Ammon's horn (tissue), 1 donor: ENCODE results near the gene PLEKHA6.

Experiments
- DNase-seq: peaks from one replicate; pipeline ENCODE4 v3.0.0-alpha.2; 2016; ENCODE audit warnings: low spot score

Gene PLEKHA6

DNA sequence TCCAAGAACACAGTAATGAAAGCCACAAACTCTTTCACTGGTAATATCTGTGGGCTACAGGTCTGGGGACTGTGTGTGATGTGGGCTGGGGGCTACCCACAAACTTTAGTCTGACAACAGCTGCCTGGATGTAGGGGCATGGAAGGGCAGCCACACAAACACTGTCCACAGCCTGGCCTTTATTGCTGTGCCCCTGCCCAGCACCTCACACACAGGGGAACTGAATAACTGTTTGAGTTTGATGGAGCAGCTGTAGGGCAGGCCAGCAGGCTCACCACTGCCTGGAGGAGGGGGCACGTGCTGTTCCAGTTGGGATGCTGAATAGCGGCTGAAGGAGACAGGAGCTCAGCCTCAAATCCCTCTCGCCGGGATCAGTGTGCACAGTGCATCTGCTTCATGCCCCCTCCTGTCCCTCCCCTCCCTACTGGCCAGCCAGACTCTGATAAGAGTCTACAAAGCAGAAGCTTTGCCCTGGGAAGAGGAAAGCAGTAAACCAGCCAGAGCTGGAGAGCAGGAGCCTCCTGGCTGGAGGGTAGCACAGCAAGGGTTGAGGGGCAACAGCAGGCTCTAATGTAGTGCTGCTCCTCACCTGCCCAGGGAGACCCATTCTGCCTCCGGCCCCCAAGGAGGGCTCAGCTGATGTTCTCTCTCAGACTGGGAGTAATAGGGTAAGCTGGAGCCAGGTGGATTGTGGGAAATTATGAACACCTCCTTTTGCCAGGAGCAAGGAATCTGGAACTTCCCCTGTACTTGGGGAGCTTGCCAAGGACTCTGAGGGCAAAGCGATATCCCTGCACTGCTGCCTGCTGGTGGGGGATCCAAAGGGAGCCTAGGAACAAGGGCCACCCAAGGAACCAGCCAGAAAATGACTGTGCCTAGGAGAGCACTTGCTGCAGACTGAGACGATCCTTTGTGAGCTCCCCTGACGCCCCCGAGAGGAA is 75.7 kb downstream of the PLEKHA6 start:
- no peak for DNase-seq

DNA sequence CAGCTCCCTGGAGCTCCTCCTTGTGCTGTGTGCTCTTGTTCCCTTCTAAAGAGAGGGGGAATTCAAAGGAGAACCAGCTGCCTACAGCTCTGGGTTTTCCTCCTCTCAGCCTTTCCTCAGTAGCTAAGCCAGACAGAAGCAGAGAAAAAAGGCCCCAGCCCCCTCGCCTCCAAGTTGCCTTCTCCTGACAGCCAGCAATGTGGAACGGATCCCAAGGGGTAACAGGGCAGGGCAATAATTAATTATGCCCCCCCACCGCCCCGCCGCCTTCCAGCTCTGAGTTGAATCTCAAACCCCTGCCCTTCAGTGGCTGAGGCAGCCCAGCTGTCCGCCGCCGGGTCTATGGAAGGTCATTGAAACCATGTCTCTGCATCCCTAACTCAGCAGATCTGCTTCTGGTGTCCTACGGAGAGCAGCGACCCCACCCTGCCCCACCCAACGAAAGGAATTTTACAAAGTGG is 76.9 kb downstream of the PLEKHA6 start:
- peak; percentile 45 for DNase-seq

DNA sequence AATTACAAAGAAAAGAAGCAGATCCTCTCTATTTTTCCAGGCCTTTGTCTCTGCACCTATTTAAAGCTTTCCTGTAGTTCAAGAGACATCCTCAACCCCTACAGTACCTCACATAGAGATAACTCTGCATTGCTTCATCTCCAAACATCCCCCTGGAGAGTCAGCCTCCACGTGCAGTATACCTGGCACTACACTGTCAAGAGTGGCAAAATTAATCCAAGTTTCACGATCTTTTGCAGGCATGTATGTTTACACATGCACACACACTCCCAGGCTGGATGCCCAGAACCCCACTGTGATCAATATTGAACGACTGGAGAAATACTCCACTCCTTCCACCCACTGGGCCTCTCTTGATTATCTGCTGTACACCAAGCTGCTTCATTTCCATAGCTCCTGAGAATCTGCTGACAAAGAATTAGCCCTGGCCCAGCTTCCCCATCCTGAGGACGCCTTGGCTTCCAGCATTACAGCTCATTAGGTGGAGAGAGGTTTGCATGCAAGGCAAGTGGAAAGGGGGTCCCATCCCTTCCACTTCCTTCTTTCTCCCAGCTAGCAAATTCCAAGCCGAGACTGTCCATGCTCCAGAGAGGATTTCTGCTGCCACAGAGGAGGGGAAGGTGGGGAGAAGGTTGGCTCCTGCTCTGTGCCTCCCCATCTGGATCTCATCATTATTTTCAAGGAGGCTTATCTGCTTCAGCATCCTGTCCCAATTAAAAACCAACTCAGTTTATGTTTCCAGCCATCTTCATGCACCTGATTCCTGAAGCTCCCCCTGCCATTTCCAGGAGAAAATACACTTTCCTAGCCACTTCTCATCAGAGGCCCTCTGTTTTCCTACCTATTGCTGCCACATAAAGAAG is 79.4 kb downstream of the PLEKHA6 start:
- DNase-seq, result no peak

DNA sequence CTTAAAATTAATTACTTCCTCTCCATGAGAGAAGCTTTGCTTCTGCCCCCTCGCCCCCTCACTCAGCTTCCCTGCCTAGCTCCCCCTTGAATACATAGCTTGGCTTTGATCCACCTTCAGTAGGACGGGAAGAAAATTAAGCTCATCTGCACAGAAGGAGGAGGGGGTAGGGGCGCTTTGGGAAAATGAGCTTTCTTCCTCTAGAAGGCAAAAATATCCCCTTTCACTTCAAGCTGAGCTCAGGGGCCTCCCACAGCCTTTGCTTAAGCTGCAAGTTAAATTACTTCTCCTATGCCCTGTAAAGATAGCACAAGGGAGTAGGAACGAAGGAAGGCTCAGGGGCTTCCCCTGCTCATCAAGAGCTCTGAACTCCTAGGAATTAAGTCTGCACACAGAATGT is 80.8 kb downstream of the PLEKHA6 start:
- no peak for DNase-seq

DNA sequence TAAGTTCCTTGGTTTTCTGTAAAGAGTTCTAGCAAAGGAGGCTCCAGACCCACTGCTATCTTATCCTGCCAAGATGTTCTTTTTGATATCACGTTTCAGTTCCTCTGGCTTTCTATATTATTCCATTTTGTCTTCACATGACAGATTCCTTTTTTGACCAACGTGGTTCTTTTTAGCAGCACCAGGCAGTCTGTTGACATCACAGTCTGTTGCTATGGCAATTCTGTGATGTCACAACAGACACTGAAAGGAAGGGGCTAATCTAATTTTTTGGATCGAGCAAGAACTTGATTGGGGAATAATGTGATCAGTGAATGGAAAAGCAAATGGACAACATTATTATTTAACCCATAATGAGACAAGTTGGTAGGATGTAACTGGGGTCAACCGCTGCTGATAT is 81.5 kb downstream of the PLEKHA6 start:
- no peak for DNase-seq

DNA sequence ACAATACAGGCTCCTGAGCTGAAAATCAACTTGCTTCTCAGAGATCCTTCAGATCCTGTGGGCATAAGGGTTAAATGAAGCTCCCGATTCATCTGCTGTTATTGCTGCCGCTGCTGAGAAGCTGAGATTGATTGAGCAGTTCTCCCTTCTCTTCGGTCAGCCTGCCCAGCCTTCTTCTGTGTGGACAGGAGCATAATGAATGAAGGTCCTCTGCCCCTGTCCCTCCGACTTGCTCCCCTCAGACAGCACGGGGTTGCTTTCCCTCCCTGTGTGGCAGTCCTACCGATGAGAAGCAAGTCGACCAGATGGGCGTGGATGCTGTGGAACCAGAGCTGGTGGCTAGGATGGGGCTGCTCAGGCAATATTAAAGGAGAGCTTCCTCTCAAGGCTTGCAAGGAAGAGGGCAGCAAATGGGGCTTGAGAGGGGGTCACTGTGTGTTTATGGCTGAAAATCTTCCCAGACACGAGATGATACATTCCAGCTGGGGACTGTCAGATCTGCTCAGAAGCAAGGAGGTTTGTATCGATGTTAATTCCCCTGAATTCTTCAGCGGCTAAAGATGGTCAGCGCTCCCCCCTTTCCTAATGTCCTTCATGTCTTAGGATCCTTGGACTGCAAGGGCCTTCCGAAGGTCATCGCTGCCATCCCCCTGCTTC is 82.0 kb downstream of the PLEKHA6 start:
- no peak for DNase-seq

DNA sequence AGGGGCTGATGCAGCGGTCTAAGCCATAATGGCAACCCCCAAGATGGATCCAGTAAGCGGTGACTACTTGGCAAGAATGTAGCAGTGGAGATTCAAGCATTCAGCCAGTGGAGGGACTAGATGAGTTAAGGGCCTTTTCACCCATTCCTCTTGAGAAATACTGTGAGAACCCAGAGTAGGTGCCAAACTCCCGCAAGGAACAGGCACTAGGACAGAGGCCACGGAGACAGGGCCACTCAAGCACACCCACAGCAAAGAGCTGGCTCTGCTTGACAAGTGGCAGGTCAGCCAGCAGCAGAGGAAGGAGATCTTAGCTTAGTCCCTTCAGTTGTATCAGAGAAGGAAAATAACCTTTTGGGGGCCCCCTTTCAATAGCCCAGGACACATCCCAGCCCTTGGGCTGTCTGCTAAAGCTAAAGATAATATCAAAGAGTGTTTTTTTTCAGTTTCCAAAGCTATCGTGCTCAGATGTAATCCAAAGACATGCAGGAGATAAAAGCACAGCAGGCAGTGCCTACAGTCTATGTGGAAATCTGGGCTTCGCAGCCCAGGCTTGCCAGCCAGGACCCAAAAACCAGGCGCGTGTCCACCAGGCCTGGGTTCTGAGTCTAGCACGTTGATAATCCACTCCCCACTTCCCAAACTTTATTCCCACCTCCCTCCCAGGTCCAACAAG is 83.9 kb downstream of the PLEKHA6 start:
- no peak for DNase-seq

DNA sequence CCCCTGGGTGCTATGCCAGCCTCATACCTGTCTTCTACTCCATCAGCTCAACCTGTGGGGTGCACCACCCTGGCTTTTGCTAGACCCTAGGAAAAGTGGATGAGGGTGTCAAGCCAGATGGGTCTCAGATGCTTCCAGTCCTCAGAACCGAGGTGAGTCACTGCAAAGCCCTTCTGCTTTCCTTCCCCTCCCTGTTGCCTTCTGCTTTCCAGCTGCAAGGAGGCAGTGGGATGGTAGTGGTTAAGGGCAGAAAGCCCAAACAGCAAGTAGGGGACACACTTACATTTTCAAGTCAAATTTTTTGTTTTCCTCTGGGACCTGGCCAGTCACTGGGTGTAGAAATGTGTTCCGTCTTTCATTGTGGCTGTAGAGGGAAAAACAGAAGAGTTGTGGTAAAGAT is 85.3 kb downstream of the PLEKHA6 start:
- no peak for DNase-seq

DNA sequence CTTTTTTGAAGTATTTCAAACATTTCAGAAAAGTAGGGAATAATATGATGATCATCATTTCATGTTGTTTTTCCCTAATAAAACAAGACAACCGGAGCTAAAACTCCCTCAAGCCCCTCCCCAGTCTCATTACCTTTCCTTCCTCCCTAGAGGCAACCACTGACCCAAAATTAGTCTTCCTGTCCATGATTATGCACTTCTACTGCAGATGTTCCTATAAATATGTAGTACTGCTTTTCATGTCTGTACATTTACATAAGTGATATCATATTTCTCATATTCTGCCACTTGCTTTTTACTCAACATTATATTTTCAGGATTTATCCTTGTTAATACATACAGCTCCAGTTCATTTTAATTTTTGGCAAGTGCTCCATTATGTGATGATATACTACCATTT is 87.2 kb downstream of the PLEKHA6 start:
- no peak for DNase-seq

DNA sequence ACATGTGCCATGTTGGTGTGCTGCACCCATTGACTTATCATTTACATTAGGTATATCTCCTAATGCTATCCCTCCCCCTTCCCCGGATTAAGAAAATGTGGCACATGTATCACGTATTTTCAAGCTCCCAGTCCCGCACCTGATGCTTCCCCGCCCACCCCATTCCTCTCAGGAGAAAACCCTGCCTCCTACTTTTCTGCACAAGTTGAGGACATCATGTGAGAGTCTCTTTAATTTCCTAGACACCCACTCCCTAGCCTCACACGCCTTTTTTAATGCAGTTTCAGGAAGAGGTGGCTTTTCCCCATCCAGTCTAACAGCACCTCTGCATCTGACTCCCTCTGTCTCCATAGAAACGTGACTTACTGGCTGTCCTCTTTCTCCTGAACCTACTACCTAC is 87.8 kb downstream of the PLEKHA6 start:
- DNase-seq, result no peak

DNA sequence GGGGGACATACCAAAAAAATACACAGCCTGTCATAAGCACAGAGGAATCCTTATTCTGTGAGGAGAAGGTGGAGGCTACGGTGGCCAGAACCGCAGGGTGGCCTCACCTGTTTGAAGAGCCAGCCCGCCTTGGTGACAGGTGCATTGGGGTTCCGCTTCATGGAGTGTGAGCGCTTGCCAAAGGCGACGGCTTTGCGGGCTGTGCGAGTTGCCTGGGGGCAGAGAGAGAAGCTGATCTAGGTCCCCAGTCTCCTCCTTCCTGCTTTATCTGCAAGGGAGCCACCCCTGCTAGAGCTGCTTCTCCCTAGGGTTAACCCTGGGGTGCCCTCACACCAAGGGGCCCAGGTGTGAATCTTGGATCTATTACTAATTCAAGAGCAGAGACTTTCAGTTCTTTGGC is 91.6 kb downstream of the PLEKHA6 start:
- no peak for DNase-seq

DNA sequence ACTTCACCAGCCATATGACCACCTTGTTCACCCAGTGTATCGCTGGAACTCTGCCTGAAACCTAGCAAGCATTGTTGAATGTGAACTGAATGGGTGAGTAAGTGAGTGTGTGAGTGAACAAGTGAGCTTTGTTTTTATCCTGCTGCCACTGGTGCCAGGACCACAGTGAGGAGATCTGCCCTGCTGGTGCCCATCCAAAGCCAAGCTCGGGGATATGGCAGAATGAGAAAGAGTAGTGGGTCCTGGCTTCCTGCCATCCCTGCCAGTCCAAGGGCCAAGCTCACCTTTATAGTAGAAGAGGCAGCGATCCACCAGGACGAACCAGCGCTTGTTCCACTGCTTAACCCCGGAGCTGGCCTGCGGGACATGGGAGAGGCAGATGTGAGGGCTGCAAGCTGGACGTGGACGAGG is 92.5 kb downstream of the PLEKHA6 start:
- peak; percentile 90 for DNase-seq

DNA sequence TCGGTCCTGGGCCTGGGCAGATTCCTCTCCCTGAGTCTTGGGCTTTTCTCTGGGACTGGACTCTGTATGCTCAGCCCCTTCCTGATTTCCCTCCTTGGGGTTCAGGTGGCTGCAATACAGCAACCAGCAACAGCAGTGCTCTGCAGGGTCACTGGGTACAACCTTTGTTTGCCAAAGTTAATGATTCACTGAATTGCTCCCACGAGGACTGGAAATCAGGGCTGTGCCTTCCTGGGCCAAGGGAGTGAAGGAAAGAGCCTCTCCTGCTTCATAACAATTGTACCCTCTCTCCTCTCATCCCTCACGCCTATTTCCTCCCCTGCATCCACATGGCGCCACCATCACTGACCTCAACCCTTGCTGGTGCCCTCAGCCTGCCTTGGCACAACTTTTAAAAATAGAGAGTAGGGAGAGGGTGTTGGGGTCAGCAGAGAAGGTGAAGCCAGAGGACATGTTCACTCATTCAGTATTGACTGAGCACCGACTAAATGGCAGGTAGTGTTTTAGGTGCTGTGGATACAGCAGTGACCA is 93.2 kb downstream of the PLEKHA6 start:
- DNase-seq, result no peak

DNA sequence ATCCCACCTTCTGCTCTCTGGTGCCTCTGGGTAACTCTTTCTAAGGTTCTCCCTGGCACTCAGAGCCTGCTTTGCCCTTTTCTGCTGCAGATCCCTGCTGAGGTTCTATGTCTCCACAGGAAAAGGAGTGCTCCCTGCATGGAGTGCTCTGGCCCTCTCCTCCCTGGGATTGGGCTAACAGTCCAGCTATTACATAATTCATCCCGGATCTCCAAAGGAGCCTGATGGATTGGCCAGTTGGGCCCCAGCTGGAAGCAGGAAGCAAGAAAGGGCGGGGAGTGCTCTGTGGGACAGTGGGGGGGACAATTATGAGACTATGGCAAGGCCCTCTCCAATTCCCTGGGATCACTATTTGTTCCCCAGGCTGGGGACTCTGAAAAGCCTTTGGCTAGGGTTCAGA is 94.1 kb downstream of the PLEKHA6 start:
- DNase-seq, result no peak

DNA sequence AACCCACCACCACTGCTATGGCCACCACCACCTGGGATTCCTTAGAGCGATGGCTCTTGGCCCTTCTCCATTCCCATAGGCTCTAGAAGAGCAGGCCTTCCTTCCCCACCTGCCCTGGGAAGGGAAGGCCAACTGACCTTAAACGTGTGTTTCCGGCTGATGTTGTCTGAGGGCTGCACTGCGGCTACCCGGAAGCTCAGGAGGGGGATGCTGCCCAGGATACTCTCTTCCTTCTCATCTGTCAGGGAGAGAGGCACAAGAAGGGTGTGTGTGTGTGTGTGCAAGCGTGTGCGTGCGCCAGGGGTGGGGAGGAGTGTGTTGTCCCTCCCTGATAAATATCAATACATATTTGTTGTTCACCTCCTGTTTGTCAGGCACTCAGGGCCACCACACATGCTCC is 94.9 kb downstream of the PLEKHA6 start:
- DNase-seq, result no peak

DNA sequence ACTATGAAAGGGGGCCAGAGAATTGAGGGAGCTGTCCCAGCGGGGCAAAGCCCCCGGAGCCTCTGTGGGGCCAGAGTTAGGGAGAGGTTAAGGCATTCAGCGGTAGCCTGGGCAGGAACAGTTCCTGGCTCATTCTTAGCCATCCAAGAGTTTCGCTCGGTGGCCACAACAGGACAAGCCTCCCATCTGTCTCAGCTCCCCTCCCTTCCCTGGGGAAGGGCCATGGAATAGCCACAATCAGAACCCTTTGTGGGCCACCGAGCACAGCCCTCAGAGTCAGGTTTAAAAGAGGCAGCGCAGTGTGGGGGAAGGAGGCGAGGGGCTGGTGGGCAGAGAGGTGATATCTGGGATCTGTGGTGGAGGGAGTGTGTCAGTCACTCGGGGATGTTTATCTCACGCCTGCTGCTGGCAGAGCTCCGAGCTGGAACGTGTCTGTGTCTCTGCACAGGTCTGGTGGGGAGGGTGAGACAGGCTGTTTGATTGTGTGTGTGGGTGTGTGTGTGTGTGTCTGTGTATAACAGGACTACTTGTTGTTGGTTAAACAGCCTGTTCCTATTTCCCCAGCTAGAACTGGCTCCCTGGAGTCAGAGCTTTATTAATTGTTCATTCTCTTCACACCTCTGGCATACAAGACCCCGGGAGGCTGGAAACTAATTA is 96.3 kb downstream of the PLEKHA6 start:
- peak; percentile 52 for DNase-seq

DNA sequence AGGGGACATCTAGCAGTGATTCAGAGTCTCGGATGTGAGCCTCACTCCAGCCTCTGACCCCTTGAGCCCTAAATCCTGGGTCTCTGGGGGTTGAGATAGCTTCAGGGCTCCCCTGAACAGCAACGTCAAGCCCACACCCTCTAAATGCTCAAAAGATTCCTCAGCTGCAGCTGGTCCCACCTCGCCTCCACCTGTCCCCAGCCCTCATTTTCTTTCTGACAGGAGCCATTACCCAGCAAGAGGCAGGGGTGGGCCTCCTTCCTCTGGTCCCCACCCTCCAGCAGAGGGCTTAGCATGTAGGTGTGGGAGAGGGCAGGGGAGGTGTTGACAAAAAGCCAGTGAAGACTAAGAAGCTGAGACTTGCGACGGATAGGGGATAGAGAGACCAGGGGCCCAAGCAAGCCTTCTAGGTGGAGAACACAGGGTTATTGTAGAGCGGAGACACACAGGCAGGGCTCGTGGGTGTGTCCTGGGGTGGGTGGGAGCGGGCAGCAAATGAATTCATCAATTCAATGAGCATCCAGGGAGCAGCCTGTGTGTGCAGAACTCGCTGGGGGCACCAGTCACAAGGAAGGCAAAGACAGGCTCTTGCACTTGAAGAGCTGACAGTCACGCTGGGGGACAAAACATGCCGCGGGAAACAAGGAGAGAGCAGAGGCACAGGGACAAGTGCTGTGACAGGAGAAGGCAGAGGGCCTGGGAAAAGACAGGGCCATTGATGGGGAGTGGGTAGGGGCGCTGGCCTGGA is 97.0 kb downstream of the PLEKHA6 start:
- DNase-seq, result no peak

DNA sequence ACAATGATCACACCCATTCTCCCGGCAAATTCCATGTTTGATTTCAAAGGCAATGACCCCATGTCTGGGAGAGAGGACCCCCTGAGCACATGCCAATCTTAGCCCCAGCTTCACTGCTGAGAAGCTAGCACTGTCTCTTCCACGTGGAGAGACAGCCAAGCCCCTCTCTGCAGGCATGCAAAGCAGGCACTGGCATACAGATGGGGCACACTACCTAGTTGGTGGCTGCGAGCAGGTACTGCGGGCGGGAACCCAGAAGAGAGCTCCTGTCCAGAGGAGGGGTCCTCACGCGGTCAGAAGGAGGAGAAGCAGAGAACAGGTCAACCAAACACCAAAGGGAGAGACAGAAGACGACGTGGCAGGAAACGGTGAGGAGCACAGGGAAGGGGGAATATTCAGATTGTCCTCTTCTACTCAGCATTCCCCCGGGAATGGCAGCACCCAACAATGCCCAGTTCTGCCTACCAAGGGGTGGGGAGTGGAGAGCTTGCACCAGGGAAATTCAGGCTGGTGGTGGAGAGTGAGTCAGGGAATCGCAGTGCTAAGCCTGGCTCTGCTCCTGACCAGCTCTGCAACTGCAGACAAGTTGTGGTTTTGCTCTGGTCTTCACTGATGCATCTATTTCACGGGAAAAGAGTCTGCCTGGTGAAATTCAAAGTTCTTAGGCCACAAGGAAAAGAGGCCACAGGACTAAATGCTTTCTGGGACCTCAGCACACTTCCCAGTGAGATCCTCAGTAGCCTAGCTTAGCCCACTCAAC is 97.8 kb downstream of the PLEKHA6 start:
- DNase-seq, result no peak

DNA sequence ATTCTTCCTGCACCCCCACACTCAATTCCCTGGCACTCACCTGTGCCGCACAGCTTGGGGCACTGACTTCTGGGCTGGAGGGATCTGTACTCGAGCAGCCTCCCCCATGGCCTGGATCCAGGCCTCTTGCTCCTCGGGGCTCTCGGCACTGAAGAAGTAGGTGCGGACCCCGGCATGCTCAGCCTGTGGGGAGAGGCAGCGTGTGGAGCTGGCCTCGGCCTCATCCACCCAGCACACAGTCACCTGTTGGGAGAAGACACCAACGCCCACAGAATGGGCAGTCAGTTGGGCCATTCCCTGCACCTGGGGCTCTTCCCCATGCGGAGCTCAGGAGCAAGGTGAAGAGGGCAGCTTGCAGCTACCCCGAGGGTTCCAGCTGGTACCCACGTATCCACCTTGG is 98.5 kb downstream of the PLEKHA6 start:
- no peak for DNase-seq
